Neuronal stem cell (in vitro differentiated cells): ENCODE results near the gene ZEB2.

Experiments
- DNase-seq: peaks from one replicate; pipeline ENCODE4 v3.0.0-alpha.2; 2013; ENCODE audit warnings: low spot score
- H2AFZ ChIP-seq: one replicate; pipeline ENCODE4 v1.6.1; 2013; ENCODE audit warnings: mild to moderate bottlenecking, low read length, inconsistent platforms
- H2AK5ac ChIP-seq: 2 replicates; pipeline ENCODE4 v1.6.1; 2013; ENCODE audit warnings: low read depth, mild to moderate bottlenecking, inconsistent platforms, low read length, moderate library complexity, mixed read lengths
- H2BK120ac ChIP-seq: 2 replicates; pipeline ENCODE4 v1.6.1; 2013; ENCODE audit warnings: low read depth, mild to moderate bottlenecking, inconsistent platforms, low read length, moderate library complexity, mixed read lengths
- H2BK12ac ChIP-seq: one replicate; pipeline ENCODE4 v1.6.1; 2013; ENCODE audit warnings: low read length, inconsistent platforms
- H2BK15ac ChIP-seq: 2 replicates; pipeline ENCODE4 v1.6.1; 2013; ENCODE audit warnings: mild to moderate bottlenecking, low read length, inconsistent platforms, mixed read lengths
- H2BK5ac ChIP-seq: one replicate; pipeline ENCODE4 v1.6.1; 2013; ENCODE audit warnings: inconsistent platforms, mild to moderate bottlenecking, low read length, moderate library complexity
- H3K14ac ChIP-seq: one replicate; pipeline ENCODE4 v1.6.1; 2013; ENCODE audit warnings: low read length, inconsistent platforms
- H3K18ac ChIP-seq: 2 replicates; pipeline ENCODE4 v1.6.1; 2013; ENCODE audit warnings: low read length, inconsistent platforms
- H3K23ac ChIP-seq: 2 replicates; pipeline ENCODE4 v1.6.1; 2013; ENCODE audit warnings: low read depth, mild to moderate bottlenecking, mixed read lengths, low read length, inconsistent platforms; ENCODE audit not compliant: poor library complexity
- H3K27ac ChIP-seq: replicated peaks from 3 replicates; pipeline ENCODE4 v1.5.1; 2013; ENCODE audit warnings: low read length, inconsistent platforms
- H3K27me3 ChIP-seq, 3 experiments: 2 replicates each; pipeline ENCODE4 v1.6.1; 2013; ENCODE audit warnings: low read length in 3 of 3, mild to moderate bottlenecking in 2 of 3, inconsistent platforms in 1 of 3, low read depth in 1 of 3, mixed read lengths in 1 of 3, moderate library complexity in 1 of 3; ENCODE audit not compliant: control insufficient read depth in 3 of 3, insufficient read depth in 3 of 3
- H3K36me3 ChIP-seq, 2 donors: replicated peaks in 1 of 2; 2 replicates each; pipeline ENCODE4 v1.6.1; 2013; ENCODE audit warnings: low read length in 2 of 2; ENCODE audit not compliant: control insufficient read depth in 2 of 2, insufficient read depth in 2 of 2
- H3K4ac ChIP-seq: 2 replicates; pipeline ENCODE4 v1.6.1; 2013; ENCODE audit warnings: inconsistent platforms, mild to moderate bottlenecking, low read length, moderate library complexity
- H3K4me1 ChIP-seq, 2 donors: 1 replicate in 1 of 2; 2 replicates in 1 of 2; pipeline ENCODE4 v1.6.1; 2013; ENCODE audit warnings: low read length in 2 of 2, low read depth in 1 of 2; ENCODE audit not compliant: control insufficient read depth in 2 of 2, insufficient read depth in 1 of 2
- H3K4me2 ChIP-seq: one replicate; pipeline ENCODE4 v1.6.1; 2013; ENCODE audit warnings: mild to moderate bottlenecking, low read length, inconsistent platforms; ENCODE audit not compliant: insufficient read depth, poor library complexity, severe bottlenecking
- H3K4me3 ChIP-seq, 2 donors: 2 replicates each; pipeline ENCODE4 v1.5.1; 2013; ENCODE audit warnings: low read length in 2 of 2, mild to moderate bottlenecking in 2 of 2, inconsistent platforms in 1 of 2, moderate library complexity in 1 of 2
- H3K79me1 ChIP-seq: one replicate; pipeline ENCODE4 v1.6.1; 2013; ENCODE audit warnings: low read depth, mild to moderate bottlenecking, inconsistent platforms, low read length, moderate library complexity
- H3K9ac ChIP-seq: one replicate; pipeline ENCODE4 v1.6.1; 2013; ENCODE audit warnings: mild to moderate bottlenecking, low read depth, low read length, inconsistent platforms; ENCODE audit not compliant: poor library complexity
- H3K9me3 ChIP-seq, 2 donors: replicated peaks in 1 of 2; 2 replicates each; pipeline versions ENCODE3 to v1.6.1; 2013; ENCODE audit warnings: low read length in 2 of 2, mild to moderate bottlenecking in 2 of 2, inconsistent platforms in 1 of 2, low read depth in 1 of 2, mixed read lengths in 1 of 2, moderate library complexity in 1 of 2; ENCODE audit not compliant: control insufficient read depth in 2 of 2, insufficient read depth in 1 of 2
- H4K8ac ChIP-seq: one replicate; pipeline ENCODE4 v1.6.1; 2013; ENCODE audit warnings: low read depth, mild to moderate bottlenecking, inconsistent platforms, low read length, moderate library complexity
- H4K91ac ChIP-seq: one replicate; pipeline ENCODE4 v1.6.1; 2013; ENCODE audit warnings: low read length, low read depth, mild to moderate bottlenecking, inconsistent platforms; ENCODE audit not compliant: poor library complexity
- WGBS, 2 donors: extraction: QIAGEN DNeasy Blood & Tissue Kit; methylation state at CpG; one replicate each; pipeline ENCODE4 v1.1.7; 2013; ENCODE audit warnings: missing lambda C conversion rate in 2 of 2, mixed read lengths in 1 of 2; ENCODE audit not compliant: insufficient read length in 2 of 2, insufficient replicate concordance in 1 of 2; ENCODE audit errors: extremely low coverage in 2 of 2; 5-methylcytosine and 5-hydroxymethylcytosine counted together

Gene ZEB2

GRCh38 chr2:144500563-144500962 lies 19.4 kb downstream of the ZEB2 start:
- H2AFZ ChIP-seq: no peak overlapping the region
- H3K14ac ChIP-seq: no peak overlapping the region
- no peak overlapping the region for H3K4me3 ChIP-seq
- H2AK5ac ChIP-seq: no peak overlapping the region
- no peak overlapping the region for H4K91ac ChIP-seq
- no peaks in the 10 kb centered on the region for H3K27me3 ChIP-seq
- no peak overlapping the region for H2BK15ac ChIP-seq
- H3K18ac ChIP-seq: no peak overlapping the region
- H2BK12ac ChIP-seq: no peak overlapping the region
- WGBS, 2 donors: no CpG with 5 or more reads among the region's 2 CpGs
- no peak overlapping the region for H3K4me2 ChIP-seq
- no peak overlapping the region for H2BK120ac ChIP-seq
- H3K79me1 ChIP-seq: no peaks in the 10 kb centered on the region
- H3K4ac ChIP-seq: no peak overlapping the region
- no peak overlapping the region for H3K9ac ChIP-seq
- DNase-seq: no peak
- H3K23ac ChIP-seq: no peak overlapping the region
- H2BK5ac ChIP-seq: no peak overlapping the region
- H3K9me3 ChIP-seq: peaks cover 0 to 5% of the 10 kb centered on the region in 2 donors
- no peak overlapping the region for H3K27ac ChIP-seq
- H3K4me1 ChIP-seq: peaks cover 28 to 30% of the 10 kb centered on the region in 2 donors
- no peak overlapping the region for H4K8ac ChIP-seq
- H3K36me3 ChIP-seq: peaks cover 0 to 81% of the 10 kb centered on the region in 2 donors

- Histone ChIP-seq H3K79me1 (peaks cover 2% of the 10 kb centered on the region), H3K27me3 (no peaks in the 10 kb centered on the region), H3K18ac (no peak overlapping the region), H3K27ac (no peak overlapping the region), H2AFZ (no peak overlapping the region), H3K4ac (no peak overlapping the region), H3K9me3 (peaks cover 0 to 5% of the 10 kb centered on the region in 2 donors), H3K4me1 (peaks cover 14 to 24% of the 10 kb centered on the region in 2 donors), H2BK12ac (no peak overlapping the region), H3K23ac (no peak overlapping the region), H3K4me3 (no peak overlapping the region), H4K8ac (no peak overlapping the region), H3K14ac (no peak overlapping the region), H2BK120ac (no peak overlapping the region), H2BK5ac (no peak overlapping the region), H3K4me2 (no peak overlapping the region), H2BK15ac (no peak overlapping the region), H2AK5ac (no peak overlapping the region), H3K36me3 (peaks cover 0 to 90% of the 10 kb centered on the region in 2 donors), H4K91ac (no peak overlapping the region), H3K9ac (no peak overlapping the region)
- no CpG with 5 or more reads among the region's 7 CpGs for WGBS, 2 donors
- no peak for DNase-seq
Measured at GRCh38 chr2:144498277-144498676, 21.6 kb downstream of the ZEB2 start.

DNA sequence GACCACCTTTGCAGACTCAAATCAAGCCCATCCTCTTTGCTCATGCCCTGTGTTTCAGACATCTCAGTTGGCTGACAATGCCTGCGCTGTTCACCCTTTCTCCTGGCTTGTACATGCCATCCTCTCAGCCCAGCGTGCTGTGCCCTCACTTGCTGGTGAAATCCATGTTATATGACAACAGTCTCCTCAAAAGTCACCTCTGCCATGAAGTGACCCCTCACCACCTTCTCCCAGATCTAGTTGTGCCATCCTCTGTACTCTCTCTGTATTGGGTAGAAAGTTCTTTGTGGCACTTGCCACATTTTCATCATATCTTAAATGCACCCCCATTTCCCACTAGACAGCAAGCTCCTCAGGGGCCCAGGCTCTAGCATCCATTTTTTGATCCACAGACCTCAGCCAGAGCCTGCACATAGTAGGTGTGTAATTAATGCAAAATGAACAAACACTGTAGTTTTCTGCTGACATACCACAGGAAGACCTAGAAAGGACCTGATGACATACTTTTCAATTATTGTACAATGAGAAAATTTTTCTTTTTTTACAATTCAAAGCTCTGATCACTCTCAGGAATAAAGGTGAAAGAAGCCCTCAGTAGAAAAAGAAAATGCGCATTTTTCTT lies 22.8 kb downstream of the ZEB2 start:
- Histone ChIP-seq H2BK5ac (no peak overlapping the region), H3K23ac (no peak overlapping the region), H4K91ac (no peak overlapping the region), H3K27ac (no peak overlapping the region), H3K79me1 (peaks cover 2% of the 10 kb centered on the region), H3K27me3 (no peaks in the 10 kb centered on the region), H3K9ac (no peak overlapping the region), H2AK5ac (no peak overlapping the region), H3K4me1 (peaks cover 13 to 20% of the 10 kb centered on the region in 2 donors), H3K18ac (no peak overlapping the region), H3K4ac (no peak overlapping the region), H3K9me3 (peaks cover 0 to 5% of the 10 kb centered on the region in 2 donors), H3K4me3 (no peak overlapping the region), H2AFZ (no peak overlapping the region), H3K4me2 (no peak overlapping the region), H2BK12ac (no peak overlapping the region), H2BK15ac (no peak overlapping the region), H3K14ac (no peak overlapping the region), H2BK120ac (no peak overlapping the region), H3K36me3 (peaks cover 0 to 90% of the 10 kb centered on the region in 2 donors), H4K8ac (no peak overlapping the region)
- no CpG with 5 or more reads among the region's 3 CpGs for WGBS, 2 donors
- DNase-seq: no peak

DNA sequence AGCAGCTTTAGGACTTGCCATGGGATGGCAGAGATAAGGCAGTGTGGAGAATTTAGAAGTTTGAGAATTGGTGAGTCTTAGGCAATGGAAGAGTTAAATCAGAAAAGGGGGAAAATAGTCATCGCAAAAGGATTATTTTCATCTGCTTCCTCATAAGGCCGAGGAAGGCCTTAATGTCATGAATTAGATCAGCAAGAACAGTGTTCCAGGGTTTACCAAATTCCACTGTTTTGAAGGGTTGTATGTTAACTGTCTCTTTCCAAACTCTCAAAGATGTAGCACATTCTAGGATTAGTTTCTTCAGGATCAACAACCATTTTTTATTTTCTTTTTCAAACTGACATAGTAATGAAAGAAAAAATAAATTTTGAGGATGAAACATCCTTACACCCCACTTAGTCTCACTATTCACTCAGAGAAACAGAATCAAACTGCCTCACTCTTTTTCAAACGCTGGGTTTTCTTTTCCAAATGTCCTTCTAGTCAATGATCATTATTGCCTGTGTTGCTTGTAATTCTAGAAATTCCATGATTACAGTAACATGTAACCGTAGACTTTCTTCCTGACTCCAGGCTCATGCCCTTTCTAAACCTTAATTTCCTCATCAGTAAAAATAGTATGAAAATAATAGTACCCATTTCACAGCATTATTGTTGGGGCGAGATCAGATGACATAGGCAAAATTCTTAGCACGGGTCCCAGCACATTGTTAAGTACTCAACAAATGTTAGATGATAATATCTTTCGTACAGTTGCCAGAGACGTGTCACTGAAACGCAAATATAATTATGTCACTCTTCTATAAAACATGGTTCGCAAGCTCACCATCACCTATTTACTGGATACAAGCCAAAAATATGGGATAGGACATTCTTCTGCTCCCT lies 23.6 kb downstream of the ZEB2 start:
- no peak overlapping the region for H2BK15ac ChIP-seq
- DNase-seq: no peak
- H3K14ac ChIP-seq: no peak overlapping the region
- H3K9ac ChIP-seq: no peak overlapping the region
- H3K36me3 ChIP-seq: peaks cover 0 to 90% of the 10 kb centered on the region in 2 donors
- no peak overlapping the region for H3K4me2 ChIP-seq
- H3K27me3 ChIP-seq: no peaks in the 10 kb centered on the region
- H3K4me1 ChIP-seq: peaks cover 13 to 20% of the 10 kb centered on the region in 2 donors
- H2AFZ ChIP-seq: no peak overlapping the region
- H4K8ac ChIP-seq: no peak overlapping the region
- H2BK5ac ChIP-seq: no peak overlapping the region
- no peak overlapping the region for H4K91ac ChIP-seq
- peaks cover 0 to 5% of the 10 kb centered on the region in 2 donors for H3K9me3 ChIP-seq
- H3K4ac ChIP-seq: no peak overlapping the region
- no peak overlapping the region for H3K23ac ChIP-seq
- no peak overlapping the region for H2AK5ac ChIP-seq
- H3K18ac ChIP-seq: no peak overlapping the region
- peaks cover 2% of the 10 kb centered on the region for H3K79me1 ChIP-seq
- H3K27ac ChIP-seq: no peak overlapping the region
- no peak overlapping the region for H2BK12ac ChIP-seq
- no peak overlapping the region for H2BK120ac ChIP-seq
- WGBS, 2 donors: no CpG with 5 or more reads among the region's 10 CpGs
- no peak overlapping the region for H3K4me3 ChIP-seq
